WERI-Rb-1 (cell line): ENCODE results near the gene ATXN1.

Experiments used
- DNase-seq: peaks from one replicate; pipeline ENCODE4 v3.0.0-alpha.2; 2020
- H3K27ac ChIP-seq: fragments of 250-450 bp; sonication (Bioruptor Pico); 2 replicates; pipeline ENCODE4 v1.5.1; 2020; ENCODE audit warnings: mild to moderate bottlenecking, moderate library complexity
- H3K27me3 ChIP-seq: fragments of 250-450 bp; sonication (Bioruptor Pico); 2 replicates; pipeline ENCODE4 v1.5.1; 2021; ENCODE audit warnings: mild to moderate bottlenecking, low read depth, moderate library complexity; ENCODE audit not compliant: insufficient read depth, severe bottlenecking
- H3K36me3 ChIP-seq: fragments of 250-450 bp; sonication (Bioruptor Pico); 2 replicates; pipeline ENCODE4 v1.5.1; 2020; ENCODE audit warnings: mild to moderate bottlenecking, moderate library complexity
- H3K4me3 ChIP-seq: 2 replicates; pipeline ENCODE4 v1.5.1; 2011; ENCODE audit warnings: low read depth, mild to moderate bottlenecking, control low read depth, low read length
- H3K9me3 ChIP-seq: fragments of 250-450 bp; sonication (Bioruptor Pico); 2 replicates; pipeline ENCODE4 v1.5.1; 2021; ENCODE audit warnings: mild to moderate bottlenecking, moderate library complexity; ENCODE audit not compliant: severe bottlenecking
- TF ChIP-seq, protein P1 (sequence below): IDR thresholded peaks from 2 replicates; pipeline ENCODE4 v1.5.1; 2011; ENCODE audit warnings: low read depth, mild to moderate bottlenecking, control low read depth, inconsistent platforms, low read length

ATXN1 gene

DNA sequence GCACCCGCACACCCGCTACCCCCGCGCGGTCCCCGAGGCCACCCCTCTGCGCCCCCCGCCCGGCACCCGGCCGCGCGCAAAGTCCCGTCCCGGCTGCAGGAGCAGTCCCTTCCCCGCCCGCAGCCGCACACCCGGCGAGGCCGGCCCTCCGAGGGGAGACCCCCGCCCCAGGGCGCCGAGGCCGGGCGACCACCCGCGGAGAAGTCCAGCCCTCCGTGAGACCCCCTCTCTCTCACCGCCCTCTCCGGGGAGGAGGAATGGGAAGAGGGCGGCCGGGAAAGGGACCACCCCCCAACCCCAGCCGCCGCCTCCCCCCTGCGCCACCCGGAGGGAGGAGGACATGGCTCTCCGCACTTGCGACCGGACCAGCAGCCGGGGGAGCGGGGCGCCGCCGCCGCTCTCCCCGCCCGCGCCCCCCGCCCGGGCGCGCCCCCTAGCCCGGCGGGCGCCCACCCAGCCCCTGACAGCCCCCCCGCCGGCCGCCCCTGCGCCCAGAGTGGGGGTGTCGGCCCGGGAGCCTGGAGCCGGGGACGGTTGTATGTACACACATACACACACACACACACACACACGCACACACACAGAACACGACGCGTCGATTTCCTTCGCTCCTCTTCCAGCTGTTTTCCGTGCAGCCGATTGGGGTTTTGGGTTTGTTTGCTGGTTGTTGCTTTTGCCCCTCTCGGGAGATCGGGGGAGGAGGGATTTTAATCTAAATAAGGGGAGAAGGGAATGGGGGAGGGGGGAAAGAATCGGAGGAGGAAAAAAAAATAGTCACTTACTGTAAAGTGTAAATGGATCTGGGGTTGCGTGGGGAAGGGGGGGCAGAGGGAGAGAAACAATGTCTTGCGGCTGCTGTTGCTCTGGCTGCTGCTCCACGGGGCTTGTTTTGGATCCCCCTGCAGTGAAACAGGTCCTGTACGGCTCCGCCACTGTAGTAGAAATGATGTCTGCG is at the start of gene ATXN1:
TSS of gene ATXN1 (minus strand) at position 945 of the 955 bp plus-strand sequence.
- no peak within 1 kb of the TSS for H3K27ac ChIP-seq

DNA sequence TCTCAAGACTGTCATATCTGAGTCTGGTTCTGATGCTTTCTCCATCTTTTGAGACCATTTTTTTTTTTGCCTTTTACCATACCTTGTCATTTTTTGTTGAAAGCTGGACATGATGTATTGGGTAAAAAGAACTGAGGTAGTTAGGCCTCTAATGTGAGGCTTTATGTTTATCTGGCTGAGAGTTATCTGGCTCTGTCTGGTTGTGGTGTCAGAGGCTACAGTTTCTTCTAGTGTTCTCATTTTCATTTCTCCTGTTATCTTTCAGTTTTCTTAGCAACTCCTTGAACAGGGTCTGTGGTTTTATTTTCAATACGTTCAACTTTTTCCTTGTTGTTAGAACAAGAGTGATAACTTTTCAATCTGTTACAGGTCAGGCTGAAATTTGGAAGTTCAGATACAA is 49.2 kb upstream of the ATXN1 start:
- H3K9me3 ChIP-seq: peaks cover 19% of the 10 kb centered on the region
- DNase-seq: no peak
- H3K27me3 ChIP-seq: peaks cover 5% of the 10 kb centered on the region
- H3K27ac ChIP-seq: no peak overlapping the region
- TF ChIP-seq, protein P1, sequence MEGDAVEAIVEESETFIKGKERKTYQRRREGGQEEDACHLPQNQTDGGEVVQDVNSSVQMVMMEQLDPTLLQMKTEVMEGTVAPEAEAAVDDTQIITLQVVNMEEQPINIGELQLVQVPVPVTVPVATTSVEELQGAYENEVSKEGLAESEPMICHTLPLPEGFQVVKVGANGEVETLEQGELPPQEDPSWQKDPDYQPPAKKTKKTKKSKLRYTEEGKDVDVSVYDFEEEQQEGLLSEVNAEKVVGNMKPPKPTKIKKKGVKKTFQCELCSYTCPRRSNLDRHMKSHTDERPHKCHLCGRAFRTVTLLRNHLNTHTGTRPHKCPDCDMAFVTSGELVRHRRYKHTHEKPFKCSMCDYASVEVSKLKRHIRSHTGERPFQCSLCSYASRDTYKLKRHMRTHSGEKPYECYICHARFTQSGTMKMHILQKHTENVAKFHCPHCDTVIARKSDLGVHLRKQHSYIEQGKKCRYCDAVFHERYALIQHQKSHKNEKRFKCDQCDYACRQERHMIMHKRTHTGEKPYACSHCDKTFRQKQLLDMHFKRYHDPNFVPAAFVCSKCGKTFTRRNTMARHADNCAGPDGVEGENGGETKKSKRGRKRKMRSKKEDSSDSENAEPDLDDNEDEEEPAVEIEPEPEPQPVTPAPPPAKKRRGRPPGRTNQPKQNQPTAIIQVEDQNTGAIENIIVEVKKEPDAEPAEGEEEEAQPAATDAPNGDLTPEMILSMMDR: no peak
- H3K4me3 ChIP-seq: no peak overlapping the region
- H3K36me3 ChIP-seq: no peaks in the 10 kb centered on the region

More for the DNA sequence above, at the start of gene ATXN1:
- peak within 1 kb of the TSS; percentile 61 for H3K4me3 ChIP-seq
- TF ChIP-seq, protein P1: no peak
- peak; percentile 48 for DNase-seq
- H3K9me3 ChIP-seq: no peaks in the 10 kb centered on the region
- no peaks in the 10 kb centered on the region for H3K36me3 ChIP-seq
- H3K27me3 ChIP-seq: peaks cover 24% of the 10 kb centered on the region

DNA sequence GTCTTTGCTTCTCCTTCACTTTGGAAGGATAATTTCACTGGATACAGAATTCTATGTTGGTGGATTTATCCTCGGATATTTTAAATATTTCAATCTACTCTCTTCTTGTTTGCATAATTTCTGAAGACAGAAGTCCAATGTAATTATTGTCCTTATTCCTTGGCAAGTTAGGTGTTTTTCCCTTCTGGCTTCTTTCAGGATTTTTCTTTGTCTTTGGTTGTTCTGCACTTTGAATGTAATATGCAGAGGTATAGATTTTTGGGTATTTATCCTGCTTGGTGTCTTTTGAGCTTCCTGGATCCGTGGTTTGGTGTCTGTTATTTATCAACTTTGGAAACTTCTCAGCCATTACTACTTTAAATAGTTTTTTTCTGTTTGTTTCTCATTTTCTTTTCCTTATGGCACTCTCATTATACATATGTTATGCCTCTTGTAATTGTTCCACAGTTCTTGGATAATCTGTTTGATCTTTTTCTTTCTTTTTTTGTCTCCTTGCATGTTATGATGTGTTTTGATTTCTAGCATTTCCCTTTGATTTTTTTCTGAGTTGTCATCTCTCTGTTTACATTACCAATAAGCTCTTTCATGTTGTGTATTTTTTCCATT is 48.6 kb upstream of the ATXN1 start:
- DNase-seq: no peak
- H3K36me3 ChIP-seq: no peaks in the 10 kb centered on the region
- TF ChIP-seq, protein P1: no peak
- H3K27ac ChIP-seq: no peak overlapping the region
- no peak overlapping the region for H3K4me3 ChIP-seq
- H3K9me3 ChIP-seq: peaks cover 19% of the 10 kb centered on the region
- H3K27me3 ChIP-seq: peaks cover 5% of the 10 kb centered on the region

DNA sequence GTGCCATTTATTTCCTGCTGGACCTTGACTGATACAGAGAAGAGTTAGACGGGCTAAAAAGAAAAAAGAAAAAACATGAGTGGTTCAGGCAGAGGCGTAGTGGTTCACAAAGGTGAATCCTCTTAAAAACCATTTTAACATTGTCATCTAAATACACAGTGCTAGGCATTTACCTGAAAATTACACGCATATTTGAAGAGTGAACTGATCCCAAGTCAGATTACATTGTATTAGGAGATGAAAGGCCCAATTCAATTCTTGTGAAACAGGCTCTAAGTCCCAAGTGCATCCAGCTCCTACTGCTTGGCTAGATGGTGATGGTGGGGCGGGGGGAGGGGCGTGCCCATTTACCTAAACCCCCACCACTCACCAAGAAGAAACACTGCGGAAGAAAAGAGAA is 46.7 kb upstream of the ATXN1 start:
- Histone ChIP-seq H3K4me3 (no peak overlapping the region), H3K27me3 (peaks cover 3% of the 10 kb centered on the region), H3K27ac (no peak overlapping the region), H3K36me3 (no peaks in the 10 kb centered on the region), H3K9me3 (peaks cover 14% of the 10 kb centered on the region)
- TF ChIP-seq, protein P1: no peak
- DNase-seq: no peak

DNA sequence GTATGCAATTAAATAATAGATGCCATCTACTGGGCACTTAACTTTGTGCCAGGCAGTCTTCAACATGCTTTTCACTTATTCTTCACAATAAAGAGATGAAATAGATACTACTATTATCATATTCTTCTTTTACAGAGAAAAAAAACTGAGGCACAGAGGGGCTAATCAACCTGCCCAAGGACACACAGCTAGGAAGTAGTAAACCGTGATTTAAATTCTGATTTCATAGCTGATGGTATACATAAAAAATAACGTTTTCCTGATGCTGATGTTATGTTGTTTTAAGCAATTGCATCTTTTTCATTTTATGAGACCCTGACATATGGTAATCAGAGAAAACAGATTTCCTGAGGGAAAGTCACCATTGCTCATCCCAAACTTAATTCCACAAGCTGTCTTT is 45.1 kb upstream of the ATXN1 start:
- no peak overlapping the region for H3K27ac ChIP-seq
- no peak overlapping the region for H3K4me3 ChIP-seq
- no peak for DNase-seq
- no peaks in the 10 kb centered on the region for H3K36me3 ChIP-seq
- TF ChIP-seq, protein P1: no peak
- no peaks in the 10 kb centered on the region for H3K27me3 ChIP-seq
- H3K9me3 ChIP-seq: peaks cover 9% of the 10 kb centered on the region
